ENCODE results near the gene OLFM3.
A peak's percentile ranks its signal among the peaks of the same experiment; 100 is the strongest.

Gene OLFM3

GRCh38 chr1:101996825-101997465, at the start of gene OLFM3:
TSS of gene OLFM3 (minus strand) at chr1:101996926.
- DNase-seq (ENCODE audit: extremely low spot score): peak; percentile 71
- ChIA-PET CTCF (no interaction called here), POLR2A (no interaction called here)
- TF ChIP-seq ARNT (IDR thresholded peaks at IDR 0.05) (no peak), CTBP1 (IDR thresholded peaks at IDR 0.05; ENCODE audit: borderline replicate concordance) (no peak), ELF4 (IDR thresholded peaks at IDR 0.05) (no peak), FOXK2 (IDR thresholded peaks at IDR 0.05) (no peak), NFRKB (IDR thresholded peaks at IDR 0.05) (no peak), PKNOX1 (IDR thresholded peaks at IDR 0.05) (no peak), FOXM1 (IDR thresholded peaks at IDR 0.05; ENCODE audit: borderline replicate concordance) (no peak)

- ChIA-PET CTCF (no interaction called here), POLR2A (no interaction called here)
- no peak for DNase-seq (ENCODE audit: extremely low spot score)
- TF ChIP-seq NFRKB (IDR thresholded peaks at IDR 0.05) (no peak), SP1 (IDR thresholded peaks at IDR 0.05) (no peak), HDGF (IDR thresholded peaks at IDR 0.05; ENCODE audit: borderline replicate concordance) (no peak), CTBP1 (IDR thresholded peaks at IDR 0.05; ENCODE audit: borderline replicate concordance) (no peak), LEF1 (IDR thresholded peaks at IDR 0.05; ENCODE audit: borderline replicate concordance) (no peak), SUZ12 (IDR thresholded peaks at IDR 0.05) (no peak), ELF4 (IDR thresholded peaks at IDR 0.05) (no peak), TARDBP (IDR thresholded peaks at IDR 0.05) (no peak), PKNOX1 (IDR thresholded peaks at IDR 0.05) (no peak), FOXM1 (IDR thresholded peaks at IDR 0.05; ENCODE audit: borderline replicate concordance) (no peak), ZNF384 (IDR thresholded peaks at IDR 0.05) (no peak), L3MBTL2 (conservative IDR thresholded peaks at IDR 0.05) (no peak), FOXA1 (IDR thresholded peaks at IDR 0.05) (no peak), ARNT (IDR thresholded peaks at IDR 0.05) (no peak), FOXK2 (IDR thresholded peaks at IDR 0.05) (no peak), BHLHE40 (IDR thresholded peaks at IDR 0.05; ENCODE audit: borderline replicate concordance) (no peak)
Observed at GRCh38 chr1:102045752-102046151, 49.0 kb upstream of the OLFM3 start.

- POLR2A ChIA-PET: no interaction called here
- TF ChIP-seq L3MBTL2 (conservative IDR thresholded peaks at IDR 0.05): no peak
- no peak for TF ChIP-seq FOXK2 (IDR thresholded peaks at IDR 0.05)
- TF ChIP-seq ZNF384 (IDR thresholded peaks at IDR 0.05): no peak
- TF ChIP-seq SUZ12 (IDR thresholded peaks at IDR 0.05): no peak
- no peak for TF ChIP-seq CTBP1 (IDR thresholded peaks at IDR 0.05; ENCODE audit: borderline replicate concordance)
- DNase-seq (ENCODE audit: extremely low spot score): no peak
- CTCF ChIA-PET: no interaction called here
Observed at GRCh38 chr1:102032534-102032933, 35.8 kb upstream of the OLFM3 start.

GRCh38 chr1:102019530-102019929, 22.8 kb upstream of the OLFM3 start:
- ChIA-PET POLR2A (no interaction called here), CTCF (no interaction called here)
- DNase-seq (ENCODE audit: extremely low spot score): no peak
- no peak for TF ChIP-seq PKNOX1 (IDR thresholded peaks at IDR 0.05)
- TF ChIP-seq ARNT (IDR thresholded peaks at IDR 0.05): no peak
- no peak for TF ChIP-seq CTBP1 (IDR thresholded peaks at IDR 0.05; ENCODE audit: borderline replicate concordance)
- no peak for TF ChIP-seq FOXA1 (IDR thresholded peaks at IDR 0.05)
- TF ChIP-seq TARDBP (IDR thresholded peaks at IDR 0.05): no peak
- TF ChIP-seq FOXK2 (IDR thresholded peaks at IDR 0.05): no peak
- no peak for TF ChIP-seq SP1 (IDR thresholded peaks at IDR 0.05)
- no peak for TF ChIP-seq BHLHE40 (IDR thresholded peaks at IDR 0.05; ENCODE audit: borderline replicate concordance)
- no peak for TF ChIP-seq SUZ12 (IDR thresholded peaks at IDR 0.05)
- no peak for TF ChIP-seq L3MBTL2 (conservative IDR thresholded peaks at IDR 0.05)
- no peak for TF ChIP-seq FOXM1 (IDR thresholded peaks at IDR 0.05; ENCODE audit: borderline replicate concordance)
- no peak for TF ChIP-seq HDGF (IDR thresholded peaks at IDR 0.05; ENCODE audit: borderline replicate concordance)
- TF ChIP-seq LEF1 (IDR thresholded peaks at IDR 0.05; ENCODE audit: borderline replicate concordance): no peak
- TF ChIP-seq ELF4 (IDR thresholded peaks at IDR 0.05): no peak

- TF ChIP-seq PKNOX1 (IDR thresholded peaks at IDR 0.05) (no peak), NFRKB (IDR thresholded peaks at IDR 0.05) (no peak), ELF4 (IDR thresholded peaks at IDR 0.05) (no peak), SUZ12 (IDR thresholded peaks at IDR 0.05) (no peak), FOXA1 (IDR thresholded peaks at IDR 0.05) (no peak)
- CTCF ChIA-PET: no interaction called here
- no peak for DNase-seq (ENCODE audit: extremely low spot score)
- POLR2A ChIA-PET: no interaction called here
Observed at GRCh38 chr1:102015728-102016127, 19.0 kb upstream of the OLFM3 start.

- TF ChIP-seq TARDBP (IDR thresholded peaks at IDR 0.05): no peak
- TF ChIP-seq L3MBTL2 (conservative IDR thresholded peaks at IDR 0.05): no peak
- TF ChIP-seq PKNOX1 (IDR thresholded peaks at IDR 0.05): no peak
- no peak for TF ChIP-seq NFRKB (IDR thresholded peaks at IDR 0.05)
- TF ChIP-seq ELF4 (IDR thresholded peaks at IDR 0.05): no peak
- TF ChIP-seq ZNF384 (IDR thresholded peaks at IDR 0.05): no peak
- TF ChIP-seq CTBP1 (IDR thresholded peaks at IDR 0.05; ENCODE audit: borderline replicate concordance): no peak
- TF ChIP-seq FOXK2 (IDR thresholded peaks at IDR 0.05): no peak
- no peak for TF ChIP-seq SUZ12 (IDR thresholded peaks at IDR 0.05)
- no peak for TF ChIP-seq FOXM1 (IDR thresholded peaks at IDR 0.05; ENCODE audit: borderline replicate concordance)
- no peak for TF ChIP-seq HDGF (IDR thresholded peaks at IDR 0.05; ENCODE audit: borderline replicate concordance)
- no peak for TF ChIP-seq FOXA1 (IDR thresholded peaks at IDR 0.05)
- TF ChIP-seq BHLHE40 (IDR thresholded peaks at IDR 0.05; ENCODE audit: borderline replicate concordance): no peak
- TF ChIP-seq LEF1 (IDR thresholded peaks at IDR 0.05; ENCODE audit: borderline replicate concordance): no peak
- no peak for TF ChIP-seq ARNT (IDR thresholded peaks at IDR 0.05)
- TF ChIP-seq SP1 (IDR thresholded peaks at IDR 0.05): no peak
- POLR2A ChIA-PET: no interaction called here
- DNase-seq (ENCODE audit: extremely low spot score): no peak
- CTCF ChIA-PET: no interaction called here
Observed at GRCh38 chr1:102002057-102002456, 5.3 kb upstream of the OLFM3 start.

All from HEK293T (cell line).